Stimulated activated CD8-positive, alpha-beta memory T cell treated with anti-CD3 and anti-CD28 coated beads, Interleukin-12 subunit alpha, Interleukin-12 subunit beta, amount 100 ng/mL, for 24 hours (primary cell): ENCODE measurements around the gene GDI2.
"Not testable (repeated sequence)": the region's sequence is repeated elsewhere in the genome, so short reads cannot be mapped to it uniquely, and the experiment has no call there.

Experiments
- DNase-seq: peaks from one replicate; pipeline ENCODE4 v3.0.0-alpha.2; 2020; ENCODE audit errors: extremely low read depth

GDI2 gene

GRCh38 chr10:5782174-5782573, 31.1 kb downstream of the GDI2 start:
- no peak for DNase-seq

DNA sequence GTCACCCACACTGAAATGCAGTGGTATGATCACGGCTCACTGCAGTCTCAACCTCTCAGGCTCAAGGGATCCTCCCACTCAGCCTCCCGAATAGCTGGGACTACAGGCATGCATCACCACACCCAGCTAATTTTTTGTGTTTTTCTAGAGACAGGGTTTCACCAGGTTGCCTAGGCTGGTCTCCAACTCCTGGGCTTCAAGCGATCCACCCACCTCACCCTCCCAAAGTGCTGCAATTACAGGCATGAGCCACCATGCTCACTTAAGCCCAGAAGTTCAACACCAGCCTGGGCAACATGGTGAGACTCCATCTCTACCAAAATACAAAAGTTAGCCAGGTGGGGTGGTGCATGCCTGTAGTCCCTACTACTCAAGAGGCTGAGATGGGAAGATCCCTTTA, 33.5 kb downstream of the GDI2 start:
- DNase-seq, result no peak

GRCh38 chr10:5777758-5778157, 35.5 kb downstream of the GDI2 start:
- not testable (repeated sequence) for DNase-seq

DNA sequence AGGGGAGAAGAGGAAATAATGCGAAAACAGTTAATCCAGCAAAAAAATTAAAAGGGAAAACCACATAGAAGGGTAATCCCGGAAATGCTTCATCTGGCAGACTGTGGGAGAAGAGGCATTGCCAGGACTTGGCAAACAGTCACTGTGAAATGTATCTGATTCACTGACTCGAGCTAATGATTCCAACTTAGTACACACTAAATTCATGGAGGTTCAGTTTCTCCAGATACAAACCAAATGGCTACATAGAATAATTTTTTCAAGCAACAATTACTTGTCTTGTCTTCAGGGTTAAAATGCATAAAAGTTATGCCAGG, 36.4 kb downstream of the GDI2 start:
- no peak for DNase-seq

DNA sequence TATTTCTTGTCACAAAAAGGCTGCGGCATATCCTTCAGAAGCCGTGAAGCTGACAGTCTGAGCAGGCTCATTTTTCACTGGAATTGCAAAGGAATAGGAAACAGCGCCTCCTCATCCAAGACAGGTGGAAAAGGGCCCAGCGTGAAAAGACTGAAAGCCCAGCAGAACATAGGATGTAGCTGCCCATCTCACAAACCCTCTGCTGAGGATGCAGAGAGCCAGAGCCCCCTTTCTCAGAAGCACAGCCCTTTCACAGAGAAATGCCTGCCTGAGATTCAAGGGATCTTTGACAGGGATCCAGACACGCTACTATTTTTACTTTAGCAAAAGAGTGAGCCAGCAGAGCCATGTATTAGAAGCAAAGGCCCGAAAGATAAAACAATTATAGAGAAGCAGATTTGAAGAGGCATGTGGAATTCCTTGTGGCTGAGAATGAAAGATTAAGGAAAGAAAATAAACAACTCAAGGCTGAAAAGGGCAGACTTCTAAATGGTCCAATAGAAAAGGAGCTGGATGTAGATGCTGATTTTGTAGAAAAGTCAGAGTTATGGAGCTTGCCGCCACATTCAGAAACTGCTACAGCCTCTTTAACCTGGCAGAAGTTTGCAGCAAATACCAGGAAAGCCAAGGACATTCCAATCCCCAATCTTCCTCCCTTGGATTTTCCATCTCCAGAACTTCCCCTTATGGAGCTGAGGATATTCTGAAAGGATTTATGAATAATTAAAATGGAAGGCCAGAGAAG, 36.9 kb downstream of the GDI2 start:
- no peak for DNase-seq

DNA sequence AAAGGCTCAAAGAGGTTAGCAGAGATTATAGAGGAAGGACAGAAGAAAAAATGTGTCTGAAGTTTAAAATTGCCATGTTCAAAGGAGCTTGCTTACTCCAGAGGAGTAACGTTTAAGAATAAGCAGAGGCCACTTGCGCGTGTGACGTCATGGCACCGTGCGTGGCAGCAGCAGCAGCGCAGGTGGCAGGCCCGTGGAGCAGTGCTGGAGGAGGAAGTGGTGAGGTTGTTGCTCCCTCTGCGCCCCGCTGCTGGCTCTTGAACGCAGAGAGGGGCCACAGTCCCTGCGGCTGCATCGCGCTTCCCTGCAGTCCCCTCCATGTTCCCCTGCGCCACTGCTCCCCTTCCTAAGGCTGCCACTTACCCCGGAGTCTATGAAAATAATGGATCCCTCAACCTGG, 37.5 kb downstream of the GDI2 start:
- peak; percentile 26 for DNase-seq

- no peak for DNase-seq
Observed at GRCh38 chr10:5774987-5775620, 38.1 kb downstream of the GDI2 start.

DNA sequence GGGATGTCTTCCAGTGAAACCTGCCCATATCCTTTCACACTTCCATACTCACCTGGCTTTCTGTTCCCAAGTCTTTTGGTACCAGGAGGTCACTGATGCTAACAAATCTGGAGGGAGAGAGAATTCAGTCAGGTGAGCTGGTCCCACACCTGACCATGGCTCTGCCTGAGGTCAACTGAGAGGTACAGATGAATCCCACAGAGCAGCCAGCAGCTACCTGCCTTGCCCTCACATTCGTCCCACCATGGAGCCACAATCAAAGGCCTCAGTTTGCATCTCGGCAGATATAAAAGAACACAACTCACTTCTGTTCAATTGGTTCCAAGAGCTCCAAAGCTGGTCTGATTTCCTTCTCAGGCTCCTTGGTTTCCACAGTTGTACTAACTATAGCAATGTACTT, 47.0 kb downstream of the GDI2 start:
- DNase-seq, result no peak

- no peak for DNase-seq
Observed at GRCh38 chr10:5765617-5766016, 47.6 kb downstream of the GDI2 start.

DNA sequence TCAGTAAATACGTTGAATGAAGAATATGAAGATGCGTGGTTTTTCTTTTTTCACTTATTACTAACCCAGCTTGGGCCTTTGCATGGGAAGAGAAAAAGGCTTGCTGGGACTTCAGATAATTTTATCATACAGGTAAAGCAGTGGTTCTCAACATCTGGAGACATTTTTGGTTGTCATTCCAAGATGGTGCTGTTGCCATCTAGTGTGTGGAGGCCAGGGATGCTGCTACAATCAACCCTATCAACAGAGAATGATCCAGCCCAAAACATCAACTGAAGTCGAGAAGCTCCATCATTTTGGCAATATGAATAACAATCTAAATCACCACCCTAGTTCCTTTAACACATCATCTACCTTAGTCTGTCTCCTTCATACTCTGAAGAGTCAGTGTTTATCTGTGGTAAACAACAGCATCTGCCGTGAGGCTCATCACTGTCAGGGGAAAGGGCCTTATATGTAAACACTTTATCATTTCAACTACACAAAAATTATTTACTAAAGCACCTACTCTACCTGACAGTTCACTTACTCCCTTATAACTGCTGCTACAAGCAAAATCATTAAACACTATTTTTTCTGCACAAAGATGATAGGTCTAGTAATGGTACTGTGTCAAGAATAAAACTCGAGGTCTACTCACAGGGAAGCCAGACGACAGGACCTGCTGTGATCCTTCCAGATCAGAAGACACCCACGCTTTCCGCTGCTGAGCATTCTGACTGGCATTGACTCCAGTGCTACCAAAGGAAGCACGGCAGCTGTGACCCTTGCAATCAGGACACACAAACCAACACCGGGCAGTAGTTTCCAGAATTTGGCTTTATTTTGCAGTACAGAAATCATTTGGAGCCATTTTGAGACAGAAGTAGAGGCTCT, 48.6 kb downstream of the GDI2 start:
- no peak for DNase-seq

DNA sequence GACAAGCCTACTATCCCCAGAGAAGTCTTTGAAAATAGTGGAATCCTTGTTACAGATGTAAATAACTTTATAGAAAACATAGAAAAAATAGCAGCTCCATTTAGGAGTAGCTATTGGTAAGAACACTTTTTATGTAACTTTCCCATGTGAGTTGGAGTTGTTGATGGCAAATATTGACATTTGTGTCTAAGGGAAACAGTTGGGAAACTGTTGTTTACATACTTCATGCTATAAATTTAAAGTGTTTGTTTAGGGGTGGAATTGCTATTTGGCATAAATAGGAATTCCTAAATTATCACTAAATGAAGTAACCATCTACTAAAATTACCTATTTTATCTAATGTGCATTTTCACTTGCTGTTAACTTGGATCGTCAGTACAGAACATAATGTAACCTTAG, 50.7 kb downstream of the GDI2 start:
- no peak for DNase-seq

GRCh38 chr10:5761220-5761619, 52.0 kb downstream of the GDI2 start:
- no peak for DNase-seq

GRCh38 chr10:5760515-5760914, 52.7 kb downstream of the GDI2 start:
- DNase-seq, result no peak

GRCh38 chr10:5758927-5759326, 54.3 kb downstream of the GDI2 start:
- no peak for DNase-seq

- DNase-seq, result no peak
Observed at GRCh38 chr10:5757766-5758517, 55.3 kb downstream of the GDI2 start.

DNA sequence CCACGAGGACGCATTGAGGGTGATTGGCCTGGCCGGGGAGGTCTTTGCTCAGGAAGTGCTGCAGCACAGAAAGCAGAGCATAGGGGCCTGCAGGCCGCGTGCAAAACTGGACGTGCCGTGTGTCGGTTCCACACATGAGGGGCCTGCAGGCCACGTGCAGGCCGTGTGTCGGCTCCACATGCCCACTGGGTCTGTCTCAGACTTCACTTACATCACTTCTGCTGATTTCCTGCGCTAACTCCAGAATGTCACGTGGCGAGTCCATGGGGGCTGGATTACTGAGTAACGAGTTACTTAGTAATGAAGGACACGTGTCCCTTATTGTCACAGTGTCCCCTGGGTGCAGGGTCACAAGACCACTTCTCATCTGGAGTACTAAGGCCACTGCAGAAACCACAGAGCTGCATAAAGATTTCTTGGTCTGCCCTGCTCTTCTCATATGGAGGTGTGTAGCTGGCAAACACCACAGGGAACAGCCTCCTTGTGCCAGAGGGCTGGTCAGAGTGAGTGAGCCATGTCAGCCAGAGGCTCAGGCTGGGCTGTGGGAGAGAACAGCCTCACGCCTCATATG, 60.8 kb downstream of the GDI2 start:
- no peak for DNase-seq

DNA sequence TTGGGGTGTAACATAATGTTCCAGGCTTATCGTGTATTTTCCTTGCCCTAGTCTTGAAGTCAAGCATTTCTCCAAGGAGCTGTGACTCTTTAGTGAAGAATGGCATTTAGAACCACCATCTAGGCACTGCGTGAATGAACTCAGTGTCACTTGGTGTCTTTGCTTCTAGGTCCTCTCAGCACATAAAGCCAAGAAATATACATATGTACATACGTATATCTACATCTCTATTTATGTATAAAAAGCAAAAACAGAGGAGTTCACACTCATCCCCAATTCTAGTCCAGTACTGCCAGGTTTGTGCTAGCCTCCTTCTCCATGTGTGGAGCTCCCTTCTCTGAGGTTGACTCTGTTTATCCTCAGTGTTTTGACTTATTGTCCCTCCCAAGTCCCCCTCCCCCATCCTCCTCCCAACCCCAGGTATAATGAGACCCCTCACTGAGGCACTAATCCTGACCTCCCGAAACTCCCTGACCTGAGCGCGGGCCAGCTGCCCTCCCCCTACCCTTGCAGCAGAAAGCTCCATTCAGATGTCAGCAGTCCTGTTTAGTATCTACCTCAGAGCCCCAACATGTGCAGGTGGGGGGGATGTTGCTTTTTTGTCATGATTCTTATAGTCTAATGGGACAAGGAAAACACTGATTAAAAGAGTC, 61.5 kb downstream of the GDI2 start:
- no peak for DNase-seq

DNA sequence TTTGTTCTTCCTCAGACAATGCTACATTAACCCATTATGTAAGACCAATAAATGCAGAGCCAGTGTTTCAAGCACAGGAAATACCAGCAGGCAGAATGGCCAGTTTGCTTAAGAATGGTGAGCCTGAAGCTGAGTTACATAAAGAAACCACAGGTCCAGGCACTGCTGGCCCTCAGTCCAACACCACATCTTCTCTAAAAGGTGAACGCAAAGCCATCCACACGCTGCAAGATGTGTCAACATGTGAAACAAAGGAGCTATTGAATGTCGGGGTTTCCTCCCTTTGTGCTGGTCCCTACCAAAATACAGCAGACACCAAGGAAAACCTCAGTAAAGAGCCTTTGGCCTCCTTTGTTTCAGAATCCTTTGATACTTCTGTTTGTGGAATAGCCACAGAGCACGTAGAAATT, 64.8 kb downstream of the GDI2 start:
- no peak for DNase-seq

DNA sequence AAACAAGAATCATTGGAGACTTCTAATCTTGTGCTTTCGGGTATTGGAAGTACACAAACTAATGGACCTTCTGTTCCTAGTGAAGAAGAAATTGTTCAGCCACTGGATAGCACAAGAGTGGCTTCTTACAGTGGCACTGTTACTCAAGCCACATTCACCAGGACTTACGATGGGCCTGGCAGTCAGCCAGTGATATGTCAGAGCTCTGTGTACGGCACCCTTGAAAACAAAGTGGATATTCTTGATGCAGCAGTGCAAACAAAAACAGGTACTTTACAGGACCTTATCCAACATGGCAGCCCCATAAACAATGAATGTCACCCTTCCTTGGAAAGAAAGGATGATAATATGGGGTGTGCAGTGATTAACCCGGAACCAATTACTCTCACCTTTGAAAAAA, 67.0 kb downstream of the GDI2 start:
- DNase-seq, result no peak

- no peak for DNase-seq
Observed at GRCh38 chr10:5744849-5745248, 68.4 kb downstream of the GDI2 start.

DNA sequence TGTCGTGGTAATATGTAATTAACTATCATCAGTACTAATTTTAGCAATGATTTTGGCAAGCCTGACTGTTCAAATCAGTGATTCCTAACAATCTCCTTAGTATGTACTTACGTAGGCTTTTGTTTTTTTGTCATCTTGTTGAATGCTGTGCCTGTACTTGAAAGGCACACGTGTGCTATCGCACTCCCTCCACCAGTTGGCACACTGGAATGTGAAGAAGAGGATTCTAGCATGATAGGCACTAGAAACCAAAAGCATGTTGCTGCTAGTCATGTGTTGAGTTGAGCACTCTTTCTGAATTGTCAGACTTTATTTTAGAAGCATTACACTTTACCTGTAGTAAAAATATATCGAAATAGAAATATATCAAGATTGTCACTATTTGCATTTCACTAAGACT, 69.5 kb downstream of the GDI2 start:
- no peak for DNase-seq
